Thyroid gland (tissue), 4 donors: ENCODE data around the gene CACNA1E. TPM values are rescaled to one million over a fixed set of nuclear protein-coding genes. Genes with fewer than 3 reads are reported as not detected.

Experiments used
- DNase-seq, 2 donors: peaks; one replicate each; pipeline ENCODE4 v3.0.0-alpha.2; 2019
- H3K27ac ChIP-seq, 3 donors: fragments of 200-600 bp; sonication (generic); 1 replicate in 2 of 3; 2 replicates in 1 of 3; pipeline ENCODE4 v1.5.1; 2016 to 2019; ENCODE audit warnings: mild to moderate bottlenecking in 1 of 3, moderate library complexity in 1 of 3
- H3K27me3 ChIP-seq: fragments of 200-600 bp; sonication (generic); one replicate; pipeline ENCODE4 v1.5.1; 2019
- H3K36me3 ChIP-seq, 2 donors: fragments of 200-600 bp; sonication (generic); one replicate each; pipeline ENCODE4 v1.5.1; 2016 to 2019
- H3K4me1 ChIP-seq, 2 donors: fragments of 200-600 bp; sonication (generic); one replicate each; pipeline ENCODE4 v1.5.1; 2017 to 2019
- H3K4me3 ChIP-seq, 3 donors: fragments of 200-600 bp; sonication (generic); replicated peaks in 1 of 3; 1 replicate in 2 of 3; 2 replicates in 1 of 3; pipeline ENCODE4 v1.5.1; 2016; ENCODE audit warnings: mild to moderate bottlenecking in 1 of 3
- H3K9me3 ChIP-seq: fragments of 200-600 bp; sonication (generic); one replicate; pipeline ENCODE4 v1.5.1; 2017
- POLR2A ChIP-seq, 2 donors: fragments of 450-650 bp; IDR thresholded peaks; one replicate each; pipeline ENCODE4 v1.6.1; 2017; ENCODE audit warnings: antibody characterized with exemption in 2 of 2, mild to moderate bottlenecking in 2 of 2, moderate library complexity in 1 of 2
- WGBS, 2 donors: methylation state at CpG; one replicate each; pipeline ENCODE4 v1.1.5; 2017; 5-methylcytosine and 5-hydroxymethylcytosine counted together
- intact Hi-C: fragments of 100-400 bp; cut with DNase I; formaldehyde crosslinking; loops from one replicate; pipeline ENCODE4 v1.15.1; 2023
- total RNA-seq, 4 donors: library from RNA; depleted of rRNA; stranded (reverse); fragments of >200 nt; gene quantifications; one replicate each; pipeline ENCODE4 v1.2.3, GENCODE V29; 2016
- TF ChIP-seq, protein P1 (sequence below), 6 experiments: fragments of 200-600 bp in 3 of 6; fragments of 450-650 bp in 3 of 6; sonication (generic) in 3 of 6; IDR thresholded peaks; one replicate each; pipeline ENCODE4 v1.5.1; 2016 to 2019; ENCODE audit warnings: antibody characterized with exemption in 6 of 6, mild to moderate bottlenecking in 2 of 6, inconsistent platforms in 1 of 6, moderate library complexity in 1 of 6

CACNA1E gene
- total RNA-seq, 4 donors from 2014 or later = under 0.01 to 0.46 (median 0.15) TPM

DNA sequence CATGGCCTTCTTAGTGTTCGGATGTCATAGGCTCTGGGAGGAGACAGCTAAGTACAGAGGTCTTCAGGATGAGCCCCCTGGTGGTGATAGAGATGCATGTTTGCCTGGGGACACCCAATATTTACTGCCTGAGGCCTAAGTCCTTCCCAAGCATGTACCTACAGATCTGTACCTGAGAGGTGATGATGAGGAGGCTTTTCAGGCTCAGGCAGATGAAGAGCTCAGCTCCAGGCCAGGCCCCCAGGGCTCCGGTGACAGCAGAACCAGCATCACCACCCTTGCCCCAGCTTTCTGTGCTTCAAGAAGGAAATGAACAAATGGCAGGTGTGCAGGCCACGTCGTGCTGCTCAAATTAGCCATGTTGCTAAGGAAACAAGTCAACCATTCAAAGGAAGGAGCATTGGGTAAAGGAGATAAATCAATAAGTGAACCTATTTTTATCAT is 21.1 kb downstream of the CACNA1E start:
- Histone ChIP-seq H3K9me3 (no peaks in the 10 kb centered on the region), H3K4me1 (no peaks in the 10 kb centered on the region), H3K27ac (no peak overlapping the region), H3K27me3 (no peaks in the 10 kb centered on the region), H3K36me3 (no peaks in the 10 kb centered on the region), H3K4me3 (no peak overlapping the region)
- no peak for DNase-seq
- TF ChIP-seq, protein P1, sequence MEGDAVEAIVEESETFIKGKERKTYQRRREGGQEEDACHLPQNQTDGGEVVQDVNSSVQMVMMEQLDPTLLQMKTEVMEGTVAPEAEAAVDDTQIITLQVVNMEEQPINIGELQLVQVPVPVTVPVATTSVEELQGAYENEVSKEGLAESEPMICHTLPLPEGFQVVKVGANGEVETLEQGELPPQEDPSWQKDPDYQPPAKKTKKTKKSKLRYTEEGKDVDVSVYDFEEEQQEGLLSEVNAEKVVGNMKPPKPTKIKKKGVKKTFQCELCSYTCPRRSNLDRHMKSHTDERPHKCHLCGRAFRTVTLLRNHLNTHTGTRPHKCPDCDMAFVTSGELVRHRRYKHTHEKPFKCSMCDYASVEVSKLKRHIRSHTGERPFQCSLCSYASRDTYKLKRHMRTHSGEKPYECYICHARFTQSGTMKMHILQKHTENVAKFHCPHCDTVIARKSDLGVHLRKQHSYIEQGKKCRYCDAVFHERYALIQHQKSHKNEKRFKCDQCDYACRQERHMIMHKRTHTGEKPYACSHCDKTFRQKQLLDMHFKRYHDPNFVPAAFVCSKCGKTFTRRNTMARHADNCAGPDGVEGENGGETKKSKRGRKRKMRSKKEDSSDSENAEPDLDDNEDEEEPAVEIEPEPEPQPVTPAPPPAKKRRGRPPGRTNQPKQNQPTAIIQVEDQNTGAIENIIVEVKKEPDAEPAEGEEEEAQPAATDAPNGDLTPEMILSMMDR (IDR thresholded peaks at IDR 0.05) = no peak
- no peak for TF ChIP-seq POLR2A (IDR thresholded peaks at IDR 0.05)
- WGBS, 2 donors = 78 to 80% methylated on average over 3 to 4 of the region's 4 CpGs
- intact Hi-C loops = no loop called here

DNA sequence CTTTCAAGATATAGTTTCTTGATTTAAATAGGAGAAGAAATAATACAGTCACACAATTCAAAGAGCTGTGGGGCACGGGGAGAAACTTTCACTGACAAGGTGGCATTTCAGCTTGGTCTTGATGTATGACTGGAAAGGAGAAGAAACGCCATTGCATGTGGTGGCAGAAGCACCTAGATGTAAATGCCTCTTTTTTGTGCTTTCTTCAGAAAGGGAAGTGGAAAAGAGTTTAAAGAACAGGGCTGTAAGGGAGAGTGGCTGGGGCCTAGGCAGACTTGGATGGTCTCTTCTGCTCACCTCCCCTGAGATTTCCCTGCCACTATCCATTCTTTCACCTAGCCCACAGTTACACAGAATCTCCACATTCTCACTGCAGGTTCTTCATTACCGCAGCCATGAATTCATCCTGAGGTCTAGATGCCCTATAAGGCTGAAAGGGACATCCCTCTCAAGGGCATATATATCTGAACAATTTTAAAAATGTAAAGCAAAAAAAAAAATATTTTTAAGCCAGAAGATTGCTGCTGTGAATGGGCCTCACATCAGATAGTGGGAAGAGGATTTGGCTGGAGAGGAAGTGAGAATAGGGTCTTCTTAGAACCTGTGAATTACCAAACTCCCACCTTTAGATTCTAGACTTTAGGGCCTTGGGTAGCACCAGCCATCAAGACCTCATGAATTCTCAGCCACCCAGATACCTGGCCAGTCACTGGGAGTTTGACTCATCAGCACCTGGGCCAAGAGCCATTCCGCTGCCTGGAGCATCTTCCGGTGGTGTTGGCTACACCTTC is 23.4 kb downstream of the CACNA1E start:
- H3K9me3 ChIP-seq = no peaks in the 10 kb centered on the region
- no peaks in the 10 kb centered on the region for H3K27me3 ChIP-seq
- no peak overlapping the region for H3K27ac ChIP-seq
- intact Hi-C loops = no loop called here
- H3K4me1 ChIP-seq = no peaks in the 10 kb centered on the region
- no peak for DNase-seq
- TF ChIP-seq, protein P1 (IDR thresholded peaks at IDR 0.05) = no peak
- no peak for TF ChIP-seq POLR2A (IDR thresholded peaks at IDR 0.05)
- no peak overlapping the region for H3K4me3 ChIP-seq
- no peaks in the 10 kb centered on the region for H3K36me3 ChIP-seq
- 90% methylated on average over 5 of the region's 5 CpGs for WGBS, 2 donors

DNA sequence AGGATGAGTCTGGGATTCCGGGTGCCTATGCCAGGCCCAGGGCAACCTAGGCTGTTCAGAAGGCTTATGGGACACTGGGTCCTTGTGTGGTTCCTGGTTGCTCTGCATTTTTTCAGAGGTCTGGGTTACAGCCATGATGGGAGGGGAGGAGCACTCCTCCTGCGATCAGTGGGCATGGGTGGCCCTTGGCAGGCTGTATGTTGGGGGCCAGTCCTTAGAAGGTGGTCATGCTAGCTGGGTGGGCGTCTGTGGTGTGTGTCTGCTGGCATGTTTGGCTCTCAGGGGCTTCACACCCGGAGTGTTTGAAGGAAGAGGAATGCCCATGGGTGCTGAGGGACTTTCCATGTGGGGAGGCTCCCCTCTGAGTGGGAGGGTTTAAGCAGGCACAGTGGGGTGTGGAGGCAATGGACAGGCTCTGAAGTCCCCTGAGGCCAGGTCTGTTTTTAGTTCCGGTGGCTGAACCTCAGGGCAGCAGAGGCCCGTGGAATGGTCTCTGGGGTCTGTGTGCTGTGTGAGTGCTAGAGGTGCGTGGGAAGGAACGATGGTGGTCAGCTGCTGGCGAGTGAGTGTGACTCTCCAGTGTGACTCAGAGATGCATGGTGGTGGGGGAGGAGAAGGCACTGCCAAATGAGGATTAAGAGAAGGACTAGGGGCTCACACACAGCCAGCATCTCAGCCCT is 25.3 kb downstream of the CACNA1E start:
- no peak for DNase-seq
- TF ChIP-seq POLR2A (IDR thresholded peaks at IDR 0.05) = no peak
- TF ChIP-seq, protein P1 (IDR thresholded peaks at IDR 0.05) = no peak
- intact Hi-C loops = no loop called here
- Histone ChIP-seq H3K36me3 (no peaks in the 10 kb centered on the region), H3K27me3 (no peaks in the 10 kb centered on the region), H3K4me1 (no peaks in the 10 kb centered on the region), H3K27ac (no peak overlapping the region), H3K9me3 (no peaks in the 10 kb centered on the region), H3K4me3 (no peak overlapping the region)
- WGBS, 2 donors = 77 to 81% methylated on average over 9 of the region's 9 CpGs

DNA sequence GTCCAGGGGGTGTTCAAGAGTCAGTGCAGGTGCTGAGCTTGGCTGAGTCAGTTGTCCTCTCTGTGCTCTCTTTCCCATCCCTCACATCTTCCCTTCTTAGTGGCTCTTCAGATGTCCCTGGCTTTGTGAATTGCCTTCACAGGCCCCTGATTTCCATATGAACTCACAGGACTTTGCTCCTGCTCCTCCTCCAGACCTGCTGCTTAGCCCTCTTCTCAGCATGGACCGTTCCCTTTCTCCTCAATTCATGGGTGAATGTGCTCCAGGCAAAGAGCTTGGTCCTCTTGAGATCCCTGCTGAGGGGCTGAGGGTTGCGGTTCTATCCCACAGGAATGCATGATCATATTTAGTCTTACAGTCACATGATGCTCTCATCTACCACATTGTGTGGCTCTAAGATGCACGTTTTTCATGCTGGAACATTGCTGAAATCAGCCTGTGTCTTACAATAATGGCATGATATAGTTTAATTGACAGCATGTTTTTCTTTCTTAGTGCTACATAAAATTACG is 30.5 kb downstream of the CACNA1E start:
- 62 to 80% methylated on average over 4 of the region's 4 CpGs for WGBS, 2 donors
- Histone ChIP-seq H3K9me3 (no peaks in the 10 kb centered on the region), H3K27ac (no peak overlapping the region), H3K36me3 (no peaks in the 10 kb centered on the region), H3K4me1 (no peaks in the 10 kb centered on the region), H3K27me3 (no peaks in the 10 kb centered on the region), H3K4me3 (no peak overlapping the region)
- no peak for DNase-seq
- TF ChIP-seq POLR2A (IDR thresholded peaks at IDR 0.05) = no peak
- TF ChIP-seq, protein P1 (IDR thresholded peaks at IDR 0.05) = no peak
- intact Hi-C loops = no loop called here
